HFFc6 (cell line): ENCODE results near the gene EXOC4. TPM values are rescaled to one million over a fixed set of nuclear protein-coding genes. Genes with fewer than 3 reads are reported as not detected.

Experiments used
- DNase-seq: peaks from one replicate; pipeline ENCODE4 v3.0.0-alpha.2; 2018
- H3K27ac Mint-ChIP-seq: 2 replicates; pipeline ENCODE4 v1.8.0; 2020; ENCODE audit warnings: mild to moderate bottlenecking, mixed read lengths
- H3K27me3 Mint-ChIP-seq: 2 replicates; pipeline ENCODE4 v1.8.0; 2021; ENCODE audit warnings: mild to moderate bottlenecking, moderate library complexity, mixed read lengths; ENCODE audit not compliant: insufficient read depth
- H3K36me3 Mint-ChIP-seq: 2 replicates; pipeline ENCODE4 v1.8.0; 2021; ENCODE audit warnings: low read depth, mixed read lengths
- H3K4me1 Mint-ChIP-seq: 2 replicates; pipeline ENCODE4 v1.8.0; 2020; ENCODE audit warnings: low read depth, mixed read lengths
- H3K4me3 Mint-ChIP-seq: 2 replicates; pipeline ENCODE4 v1.8.0; 2020; ENCODE audit warnings: mild to moderate bottlenecking, moderate library complexity, mixed read lengths
- H3K9me3 Mint-ChIP-seq: 2 replicates; pipeline ENCODE4 v1.8.0; 2020; ENCODE audit warnings: mild to moderate bottlenecking, mixed read lengths
- CTCF ChIP-seq: fragments of 200-600 bp; sonication (generic); IDR thresholded peaks from 2 replicates; pipeline ENCODE4 v1.5.0; 2021; ENCODE audit warnings: antibody characterized with exemption, mild to moderate bottlenecking
- total RNA-seq, 6 experiments: library from RNA; stranded (reverse); fragmentation: NEBNext Ultra II Directional; extraction: Animal tissue kit (Norgen Biotek cat#: 25700); gene quantifications; 2 replicates in 1 of 6; 3 replicates in 5 of 6; pipeline ENCODE4 v1.2.3, GENCODE V29; 2021

Gene EXOC4
- total RNA-seq, 6 experiments from 2014 or later: 57.6 to 67.6 (median 61.4) TPM

- no peaks in the 10 kb centered on the region for H3K9me3 Mint-ChIP-seq
- H3K27ac Mint-ChIP-seq: peak overlapping the region; percentile 48
- H3K36me3 Mint-ChIP-seq: no peaks in the 10 kb centered on the region
- H3K4me1 Mint-ChIP-seq: peaks cover 31% of the 10 kb centered on the region
- no peaks in the 10 kb centered on the region for H3K27me3 Mint-ChIP-seq
- DNase-seq: peak; percentile 27
- H3K4me3 Mint-ChIP-seq: peak overlapping the region; percentile 13; the same call in 1 of the 2 replicates
- no peak for TF ChIP-seq CTCF
Measured at GRCh38 chr7:133797818-133798520, 545.1 kb downstream of the EXOC4 start.

GRCh38 chr7:133801341-133801740 lies 548.5 kb downstream of the EXOC4 start:
- Mint-ChIP-seq H3K36me3 (no peaks in the 10 kb centered on the region), H3K27me3 (no peaks in the 10 kb centered on the region), H3K4me3 (no peak overlapping the region), H3K27ac (no peak overlapping the region), H3K4me1 (peaks cover 23% of the 10 kb centered on the region), H3K9me3 (no peaks in the 10 kb centered on the region)
- no peak for DNase-seq
- no peak for TF ChIP-seq CTCF

- Mint-ChIP-seq H3K4me1 (no peaks in the 10 kb centered on the region), H3K36me3 (no peaks in the 10 kb centered on the region), H3K4me3 (no peak overlapping the region), H3K9me3 (no peaks in the 10 kb centered on the region), H3K27me3 (no peaks in the 10 kb centered on the region), H3K27ac (no peak overlapping the region)
- TF ChIP-seq CTCF: no peak
- no peak for DNase-seq
Measured at GRCh38 chr7:133804127-133804526, 551.2 kb downstream of the EXOC4 start.

- Mint-ChIP-seq H3K27ac (no peak overlapping the region), H3K4me3 (no peak overlapping the region), H3K4me1 (no peaks in the 10 kb centered on the region), H3K27me3 (no peaks in the 10 kb centered on the region), H3K9me3 (no peaks in the 10 kb centered on the region), H3K36me3 (no peaks in the 10 kb centered on the region)
- no peak for TF ChIP-seq CTCF
- DNase-seq: no peak
Measured at GRCh38 chr7:133805426-133805825, 552.5 kb downstream of the EXOC4 start.

- no peak for DNase-seq
- Mint-ChIP-seq H3K36me3 (no peaks in the 10 kb centered on the region), H3K27ac (no peak overlapping the region), H3K27me3 (no peaks in the 10 kb centered on the region), H3K4me1 (no peaks in the 10 kb centered on the region), H3K9me3 (no peaks in the 10 kb centered on the region), H3K4me3 (no peak overlapping the region)
- no peak for TF ChIP-seq CTCF
Measured at GRCh38 chr7:133807624-133808492, 555.0 kb downstream of the EXOC4 start.
